HepG2 (cell line): ENCODE results near the gene ZNF443. TPM values are rescaled to one million over a fixed set of nuclear protein-coding genes. Genes with fewer than 3 reads are reported as not detected.

Source experiments
- ARNT2 ChIP-seq: sonication (generic); formaldehyde crosslinking; IDR thresholded peaks from 2 replicates; pipeline ENCODE4 v1.8.0; 2022; ENCODE audit warnings: mild to moderate bottlenecking, low read depth, missing genetic modification reagents, moderate library complexity
- ESRRA ChIP-seq: sonication (generic); formaldehyde crosslinking; IDR thresholded peaks from 2 replicates; pipeline ENCODE4 v1.5.1; 2020; ENCODE audit warnings: mild to moderate bottlenecking, low read depth, missing genetic modification reagents
- EZH2 ChIP-seq: conservative IDR thresholded peaks from 2 replicates; pipeline ENCODE4 v1.6.1; 2012; ENCODE audit warnings: mild to moderate bottlenecking, low read depth, low read length, moderate library complexity
- HOXA3 ChIP-seq: sonication (generic); formaldehyde crosslinking; IDR thresholded peaks from 2 replicates; pipeline ENCODE4 v1.5.0; 2020; ENCODE audit warnings: missing genetic modification reagents
- MAF1 ChIP-seq: sonication (generic); formaldehyde crosslinking; IDR thresholded peaks from 2 replicates; pipeline ENCODE4 v1.5.0; 2020; ENCODE audit warnings: missing genetic modification reagents, borderline replicate concordance
- MIXL1 ChIP-seq: IDR thresholded peaks from 2 replicates; pipeline ENCODE4 v1.6.1; 2016
- NFYB ChIP-seq: sonication (generic); formaldehyde crosslinking; IDR thresholded peaks from 2 replicates; pipeline ENCODE4 v1.4.0; 2020; ENCODE audit warnings: missing genetic modification reagents
- PCBP1 ChIP-seq: fragments of 200-400 bp; formaldehyde crosslinking; IDR thresholded peaks from 2 replicates; pipeline ENCODE4 v1.6.1; 2017; ENCODE audit warnings: mild to moderate bottlenecking, low read depth, low read length, borderline replicate concordance
- PHF20 ChIP-seq: sonication (generic); formaldehyde crosslinking; IDR thresholded peaks from 2 replicates; pipeline ENCODE4 v1.5.0; 2020; ENCODE audit warnings: mild to moderate bottlenecking, missing genetic modification reagents
- PHF8 ChIP-seq: sonication (generic); formaldehyde crosslinking; IDR thresholded peaks from 2 replicates; pipeline ENCODE4 v1.5.0; 2020; ENCODE audit warnings: missing genetic modification reagents
- RARG ChIP-seq: sonication (generic); formaldehyde crosslinking; IDR thresholded peaks from 2 replicates; pipeline ENCODE4 v1.4.0; 2020; ENCODE audit warnings: low read depth, mild to moderate bottlenecking, missing genetic modification reagents
- RBFOX2 ChIP-seq: fragments of 200-400 bp; formaldehyde crosslinking; IDR thresholded peaks from 2 replicates; pipeline ENCODE4 v1.6.1; 2017; ENCODE audit warnings: low read depth, mild to moderate bottlenecking, low read length
- RCOR2 ChIP-seq: IDR thresholded peaks from 2 replicates; pipeline ENCODE4 v1.6.1; 2016; ENCODE audit warnings: missing biosample characterization, missing genetic modification reagents
- SRSF4 ChIP-seq: fragments of 200-400 bp; formaldehyde crosslinking; IDR thresholded peaks from one replicate; pipeline ENCODE4 v1.6.1; 2018; ENCODE audit warnings: mild to moderate bottlenecking, low read depth, low read length, moderate library complexity; ENCODE audit not compliant: poor library complexity, severe bottlenecking
- THAP11 ChIP-seq: IDR thresholded peaks from 2 replicates; pipeline ENCODE4 v1.6.1; 2016; ENCODE audit warnings: missing biosample characterization, missing genetic modification reagents
- ZMYM4 ChIP-seq: sonication (generic); formaldehyde crosslinking; IDR thresholded peaks from 2 replicates; pipeline ENCODE4 v1.8.1; 2023; ENCODE audit warnings: mild to moderate bottlenecking, missing genetic modification reagents
- ZNF20 ChIP-seq: sonication (generic); formaldehyde crosslinking; IDR thresholded peaks from 2 replicates; pipeline ENCODE4 v1.4.0; 2020; ENCODE audit warnings: mild to moderate bottlenecking, moderate library complexity, missing genetic modification reagents
- ZNF577 ChIP-seq: sonication (generic); formaldehyde crosslinking; IDR thresholded peaks from 2 replicates; pipeline ENCODE4 v1.4.0; 2020; ENCODE audit warnings: mild to moderate bottlenecking, low read depth, missing genetic modification reagents, borderline replicate concordance
- ZNF607 ChIP-seq: sonication (generic); formaldehyde crosslinking; IDR thresholded peaks from 2 replicates; pipeline ENCODE4 v1.5.1; 2020; ENCODE audit warnings: missing genetic modification reagents, mild to moderate bottlenecking, borderline replicate concordance
- ZNF713 ChIP-seq: sonication (generic); formaldehyde crosslinking; IDR thresholded peaks from 2 replicates; pipeline ENCODE4 v1.4.0; 2020; ENCODE audit warnings: mild to moderate bottlenecking, missing genetic modification reagents
- polyA plus RNA-seq, 8 experiments: library from polyadenylated mRNA; depleted of rRNA in 3 of 8; stranded (reverse) in 7 of 8; unstranded in 1 of 8; fragments of >200 nt; fragmentation: Illumina TruSeq in 4 of 8; extraction: Trizol in 4 of 8; gene quantifications; 2 replicates each; pipeline versions ENCODE4 v1.2.1 to v1.2.3, GENCODE V29; 2011 to 2016; ENCODE audit warnings: low read depth in 4 of 8, missing spikeins in 1 of 8, mixed read lengths in 1 of 8; ENCODE audit not compliant: insufficient read depth in 1 of 8
- total RNA-seq, 5 experiments: library from RNA; depleted of rRNA; stranded (reverse); fragments of >200 nt; fragmentation: Illumina TruSeq; extraction: Trizol; gene quantifications; 2 replicates each; pipeline ENCODE4 v1.2.3, GENCODE V29; 2016; ENCODE audit warnings: low read depth in 1 of 5
- TF ChIP-seq, protein P1 (sequence below): sonication (generic); formaldehyde crosslinking; IDR thresholded peaks from 2 replicates; pipeline ENCODE4 v1.4.0; 2020; ENCODE audit warnings: missing genetic modification reagents
- TF ChIP-seq, protein P2 (sequence below): sonication (generic); formaldehyde crosslinking; IDR thresholded peaks from 2 replicates; pipeline ENCODE4 v1.5.0; 2020; ENCODE audit warnings: mild to moderate bottlenecking, missing genetic modification reagents
- TF ChIP-seq, protein P3 (sequence below): sonication (generic); formaldehyde crosslinking; IDR thresholded peaks from 2 replicates; pipeline ENCODE4 v1.8.1; 2023; ENCODE audit warnings: mild to moderate bottlenecking, missing genetic modification reagents
- TF ChIP-seq, protein P4 (sequence below): sonication (generic); formaldehyde crosslinking; IDR thresholded peaks from 2 replicates; pipeline ENCODE4 v1.9.0; 2021; ENCODE audit warnings: missing genetic modification reagents, mild to moderate bottlenecking, borderline replicate concordance

Gene ZNF443
- total and polyA plus RNA-seq, 2 of the 13 experiments (the other 11 are each of a cell fraction or from before 2014, with no cell fraction given) = 3.6 to 19.0 TPM

DNA sequence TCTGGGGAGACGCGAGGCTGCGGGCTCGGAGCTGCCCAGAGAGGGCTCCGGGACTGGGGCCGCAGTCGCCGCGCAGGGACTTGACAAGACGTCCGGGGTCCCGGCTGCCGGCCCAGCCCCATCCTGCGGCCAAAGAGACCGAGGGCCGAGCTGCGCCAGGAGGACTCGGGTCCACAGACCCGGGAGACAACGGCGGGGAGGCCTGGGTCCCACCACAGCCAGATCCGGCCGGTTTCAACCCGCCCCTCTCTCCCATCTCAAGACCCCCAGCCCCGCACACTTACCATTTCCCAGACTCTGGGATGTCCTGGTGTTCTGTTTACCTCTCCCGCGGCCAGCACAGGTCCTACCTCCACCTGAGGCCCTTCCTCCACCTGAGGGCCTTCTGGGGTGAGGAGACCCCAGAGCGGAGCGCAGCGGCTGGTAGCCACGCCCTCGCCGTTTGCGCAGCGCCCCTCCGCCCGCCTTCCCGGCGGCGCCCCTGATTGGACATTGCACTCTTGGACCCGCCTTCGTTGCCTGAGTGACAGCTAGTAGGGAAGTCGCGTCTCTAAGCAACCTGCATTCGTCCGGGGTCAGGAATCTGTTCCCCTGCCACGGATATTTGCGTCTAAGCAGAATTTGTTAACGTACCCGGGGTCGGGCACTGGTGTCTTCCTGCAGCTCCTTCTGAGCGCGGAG lies 43.7 kb upstream of the ZNF443 start, which contains the start of gene ZNF709 (continued):
- TF ChIP-seq, protein P1, sequence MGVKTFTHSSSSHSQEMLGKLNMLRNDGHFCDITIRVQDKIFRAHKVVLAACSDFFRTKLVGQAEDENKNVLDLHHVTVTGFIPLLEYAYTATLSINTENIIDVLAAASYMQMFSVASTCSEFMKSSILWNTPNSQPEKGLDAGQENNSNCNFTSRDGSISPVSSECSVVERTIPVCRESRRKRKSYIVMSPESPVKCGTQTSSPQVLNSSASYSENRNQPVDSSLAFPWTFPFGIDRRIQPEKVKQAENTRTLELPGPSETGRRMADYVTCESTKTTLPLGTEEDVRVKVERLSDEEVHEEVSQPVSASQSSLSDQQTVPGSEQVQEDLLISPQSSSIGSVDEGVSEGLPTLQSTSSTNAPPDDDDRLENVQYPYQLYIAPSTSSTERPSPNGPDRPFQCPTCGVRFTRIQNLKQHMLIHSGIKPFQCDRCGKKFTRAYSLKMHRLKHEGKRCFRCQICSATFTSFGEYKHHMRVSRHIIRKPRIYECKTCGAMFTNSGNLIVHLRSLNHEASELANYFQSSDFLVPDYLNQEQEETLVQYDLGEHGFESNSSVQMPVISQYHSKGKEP = no peak
- TF ChIP-seq ARNT2 (peak; percentile 69; the same call in 1 of the 2 replicates), HOXA3 (CRISPR knock-in tag) (peak; percentile 65), SRSF4 (no peak), PCBP1 (no peak), PHF20 (0 out of 2 replicates have a peak, but pooled peaks have one; percentile 20), THAP11 (CRISPR knock-in tag) (no peak; the same call in 1 of the 2 replicates), MIXL1 (CRISPR knock-in tag) (0 out of 2 replicates have a peak, but pooled peaks have one; percentile 27), PHF8 (CRISPR knock-in tag) (peak; percentile 92), ZNF713 (no peak), NFYB (CRISPR knock-in tag) (peak; percentile 88), ZNF607 (peak; percentile 89), RCOR2 (CRISPR knock-in tag) (no peak), EZH2 (no peak), ZNF20 (CRISPR knock-in tag) (no peak), MAF1 (CRISPR knock-in tag) (no peak), ZNF577 (CRISPR knock-in tag) (no peak), RBFOX2 (peak; percentile 76), ZMYM4 (CRISPR knock-in tag) (peak; percentile 71), ESRRA (CRISPR knock-in tag) (no peak), RARG (CRISPR knock-in tag) (no peak; the same call in 1 of the 2 replicates)
- TF ChIP-seq, protein P2, sequence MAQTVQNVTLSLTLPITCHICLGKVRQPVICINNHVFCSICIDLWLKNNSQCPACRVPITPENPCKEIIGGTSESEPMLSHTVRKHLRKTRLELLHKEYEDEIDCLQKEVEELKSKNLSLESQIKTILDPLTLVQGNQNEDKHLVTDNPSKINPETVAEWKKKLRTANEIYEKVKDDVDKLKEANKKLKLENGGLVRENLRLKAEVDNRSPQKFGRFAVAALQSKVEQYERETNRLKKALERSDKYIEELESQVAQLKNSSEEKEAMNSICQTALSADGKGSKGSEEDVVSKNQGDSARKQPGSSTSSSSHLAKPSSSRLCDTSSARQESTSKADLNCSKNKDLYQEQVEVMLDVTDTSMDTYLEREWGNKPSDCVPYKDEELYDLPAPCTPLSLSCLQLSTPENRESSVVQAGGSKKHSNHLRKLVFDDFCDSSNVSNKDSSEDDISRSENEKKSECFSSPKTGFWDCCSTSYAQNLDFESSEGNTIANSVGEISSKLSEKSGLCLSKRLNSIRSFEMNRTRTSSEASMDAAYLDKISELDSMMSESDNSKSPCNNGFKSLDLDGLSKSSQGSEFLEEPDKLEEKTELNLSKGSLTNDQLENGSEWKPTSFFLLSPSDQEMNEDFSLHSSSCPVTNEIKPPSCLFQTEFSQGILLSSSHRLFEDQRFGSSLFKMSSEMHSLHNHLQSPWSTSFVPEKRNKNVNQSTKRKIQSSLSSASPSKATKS (CRISPR knock-in tag) = no peak
- TF ChIP-seq, protein P3, sequence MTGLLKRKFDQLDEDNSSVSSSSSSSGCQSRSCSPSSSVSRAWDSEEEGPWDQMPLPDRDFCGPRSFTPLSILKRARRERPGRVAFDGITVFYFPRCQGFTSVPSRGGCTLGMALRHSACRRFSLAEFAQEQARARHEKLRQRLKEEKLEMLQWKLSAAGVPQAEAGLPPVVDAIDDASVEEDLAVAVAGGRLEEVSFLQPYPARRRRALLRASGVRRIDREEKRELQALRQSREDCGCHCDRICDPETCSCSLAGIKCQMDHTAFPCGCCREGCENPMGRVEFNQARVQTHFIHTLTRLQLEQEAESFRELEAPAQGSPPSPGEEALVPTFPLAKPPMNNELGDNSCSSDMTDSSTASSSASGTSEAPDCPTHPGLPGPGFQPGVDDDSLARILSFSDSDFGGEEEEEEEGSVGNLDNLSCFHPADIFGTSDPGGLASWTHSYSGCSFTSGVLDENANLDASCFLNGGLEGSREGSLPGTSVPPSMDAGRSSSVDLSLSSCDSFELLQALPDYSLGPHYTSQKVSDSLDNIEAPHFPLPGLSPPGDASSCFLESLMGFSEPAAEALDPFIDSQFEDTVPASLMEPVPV (CRISPR knock-in tag) = no peak; the same call in 1 of the 2 replicates
- TF ChIP-seq, protein P4, sequence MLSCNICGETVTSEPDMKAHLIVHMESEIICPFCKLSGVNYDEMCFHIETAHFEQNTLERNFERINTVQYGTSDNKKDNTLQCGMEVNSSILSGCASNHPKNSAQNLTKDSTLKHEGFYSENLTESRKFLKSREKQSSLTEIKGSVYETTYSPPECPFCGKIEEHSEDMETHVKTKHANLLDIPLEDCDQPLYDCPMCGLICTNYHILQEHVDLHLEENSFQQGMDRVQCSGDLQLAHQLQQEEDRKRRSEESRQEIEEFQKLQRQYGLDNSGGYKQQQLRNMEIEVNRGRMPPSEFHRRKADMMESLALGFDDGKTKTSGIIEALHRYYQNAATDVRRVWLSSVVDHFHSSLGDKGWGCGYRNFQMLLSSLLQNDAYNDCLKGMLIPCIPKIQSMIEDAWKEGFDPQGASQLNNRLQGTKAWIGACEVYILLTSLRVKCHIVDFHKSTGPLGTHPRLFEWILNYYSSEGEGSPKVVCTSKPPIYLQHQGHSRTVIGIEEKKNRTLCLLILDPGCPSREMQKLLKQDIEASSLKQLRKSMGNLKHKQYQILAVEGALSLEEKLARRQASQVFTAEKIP = no peak
